Kasumi-1 (cell line): ENCODE data around the gene GAA.
"Not testable (repeated sequence)": the region's sequence is repeated elsewhere in the genome, so short reads cannot be mapped to it uniquely, and the experiment has no call there.

Source experiments
- DNase-seq, 2 experiments: peaks; one replicate each; lab custom pipeline; 2025; lab: John Stamatoyannopoulos, UW

The GAA gene

DNA sequence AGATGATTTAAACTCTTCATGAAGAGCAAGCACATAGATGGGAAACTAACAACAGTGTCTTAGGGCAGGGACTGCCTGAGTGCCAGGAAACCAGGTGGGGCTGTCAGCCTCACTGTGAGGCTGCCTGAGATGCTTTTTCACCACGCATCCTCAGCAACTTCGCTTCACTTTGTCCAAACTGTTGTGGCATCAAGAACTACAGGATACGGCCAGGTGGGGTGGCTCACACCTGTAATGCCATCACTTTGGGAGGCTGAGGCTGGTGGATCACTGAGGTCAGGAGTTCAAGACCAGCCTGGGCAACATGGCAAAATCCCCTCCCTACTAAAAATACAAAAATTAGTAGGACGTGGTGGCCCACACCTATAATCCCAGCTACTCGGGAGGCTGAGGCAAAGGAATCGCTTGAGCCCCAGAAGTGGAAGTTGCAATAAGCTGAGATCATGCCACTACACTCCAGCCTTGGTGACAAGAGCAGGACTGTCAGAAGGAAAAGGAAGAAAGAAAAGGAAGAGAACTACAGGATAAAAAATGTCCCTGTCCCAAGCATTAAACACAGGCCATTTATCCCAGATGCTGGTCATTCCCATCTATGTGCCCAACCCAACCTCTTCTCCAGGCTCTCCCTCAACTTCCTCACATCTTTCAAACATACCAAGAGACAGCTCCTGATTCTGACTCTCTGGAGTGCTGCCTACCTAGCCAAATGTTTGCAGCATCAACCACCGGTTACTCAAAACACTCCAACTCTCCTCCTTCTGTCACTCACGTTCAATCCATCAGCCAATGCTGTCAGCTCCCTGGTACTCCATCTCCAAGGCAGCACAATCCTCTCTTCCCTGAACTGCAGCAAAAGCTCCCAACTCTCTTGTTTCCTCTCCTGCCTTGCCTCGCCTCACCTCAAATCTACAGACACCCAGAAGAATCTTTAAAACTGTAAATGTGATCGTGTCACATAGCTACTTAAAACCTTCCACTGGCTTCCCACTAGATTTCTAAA, 44.0 kb downstream of the GAA start:
- DNase-seq, result peak; percentile 28 to 39

DNA sequence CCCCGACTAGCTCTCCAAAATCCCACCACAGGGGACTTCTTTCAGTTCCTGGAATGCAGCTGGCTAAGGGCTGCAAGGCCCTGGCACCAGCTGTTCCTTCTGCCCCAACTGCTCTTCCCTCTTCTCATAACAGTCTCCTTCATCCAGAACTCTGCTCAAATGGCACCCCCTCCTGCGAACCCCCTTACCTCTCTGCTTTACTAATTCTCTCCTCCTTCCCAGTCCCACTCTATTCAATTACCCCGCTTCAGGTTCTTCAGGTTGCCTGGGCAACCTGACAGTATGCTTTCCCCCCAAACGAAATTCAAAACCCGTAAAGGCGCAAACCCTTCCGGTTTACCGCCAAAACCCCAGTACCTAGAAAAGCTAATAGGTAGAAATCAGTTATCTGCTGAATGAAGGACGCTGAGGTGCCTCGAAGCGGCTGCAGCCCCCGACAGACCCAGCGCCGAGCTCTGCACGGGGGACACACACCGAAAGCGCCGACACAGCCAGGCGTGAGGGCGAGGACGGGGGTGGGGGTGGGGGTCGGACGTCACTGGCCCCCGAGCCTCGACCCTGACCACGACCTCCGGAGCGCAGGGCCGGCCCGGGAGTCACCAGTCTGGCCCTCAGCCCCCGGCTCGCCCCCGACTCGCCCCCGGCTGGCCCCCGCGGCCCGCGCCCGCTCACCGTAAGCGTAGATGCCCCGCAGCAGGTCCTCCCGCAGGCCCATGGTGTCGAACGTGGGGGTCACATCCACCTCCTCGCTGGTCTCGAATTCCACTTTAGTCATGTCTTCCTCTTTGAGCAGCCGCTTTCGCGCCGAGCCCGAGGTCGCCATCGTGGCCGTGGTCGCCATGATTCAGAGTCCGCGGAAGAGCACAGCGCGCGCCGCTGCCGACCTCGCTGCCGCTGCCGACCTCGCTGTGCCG, 45.0 kb downstream of the GAA start:
- DNase-seq, result peak; percentile 60 to 69

DNA sequence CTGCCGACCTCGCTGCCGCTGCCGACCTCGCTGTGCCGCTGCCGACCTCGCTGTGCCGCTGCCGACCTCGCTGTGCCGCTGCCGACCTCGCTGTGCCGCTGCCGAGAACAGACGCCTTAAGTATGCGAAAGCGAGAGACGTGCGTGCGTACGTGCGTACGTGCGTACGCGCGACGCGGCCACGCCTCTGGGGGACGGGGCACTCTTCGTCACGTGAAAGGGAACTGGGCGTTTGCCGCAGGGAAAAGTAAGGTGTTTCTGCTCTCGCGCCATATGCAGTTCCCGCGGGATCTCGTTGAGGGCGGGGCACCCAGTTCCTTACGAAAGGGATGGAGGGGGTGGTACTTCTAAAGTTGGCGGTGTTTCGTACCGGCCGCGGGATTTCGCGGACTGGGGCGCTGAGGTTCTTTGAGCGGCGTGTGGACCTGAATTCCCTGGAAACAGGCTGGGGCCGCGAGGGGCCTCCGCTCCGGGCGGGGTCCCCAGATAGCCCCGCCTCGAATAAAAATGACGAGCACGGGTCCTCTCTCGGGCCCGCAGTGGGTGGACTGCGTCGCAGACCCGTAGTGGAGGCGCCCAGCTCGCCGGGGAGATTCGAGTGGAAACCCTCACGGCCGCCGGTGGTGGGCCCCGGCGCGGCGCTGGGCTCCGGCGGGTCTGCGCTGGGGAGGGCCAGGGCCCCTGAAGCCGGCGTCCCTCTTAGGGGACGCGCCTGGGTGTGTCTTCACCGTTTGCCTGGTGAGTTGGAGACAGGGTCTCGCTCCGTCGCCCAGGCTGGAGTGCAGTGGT, 45.8 kb downstream of the GAA start, which contains the start of gene EIF4A3:
Gene EIF4A3, minus strand, starts transcription at position 94 of the 788 bp plus-strand sequence. CDS start 167 bp downstream, outside the sequence.
- DNase-seq, result peak; percentile 100

DNA sequence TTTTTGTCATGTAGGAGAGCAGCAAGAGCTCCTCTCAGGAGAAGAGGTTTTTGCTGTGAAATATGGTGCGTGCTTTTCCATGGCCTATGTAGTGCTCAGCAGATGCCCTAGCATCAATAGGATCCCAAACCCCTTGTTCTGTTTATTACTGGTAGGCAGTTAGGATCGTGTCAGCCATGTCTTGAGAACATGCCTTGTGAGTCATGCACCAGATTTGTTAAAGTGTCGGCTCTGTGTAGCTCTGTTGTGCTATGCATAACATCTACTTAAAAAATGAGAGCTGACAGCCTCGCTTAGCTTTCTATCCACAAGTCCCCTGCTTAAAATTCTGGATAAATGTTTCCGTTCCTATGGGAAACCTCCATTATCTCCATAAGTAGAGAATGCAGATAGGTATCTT, 50.0 kb downstream of the GAA start:
- no peak for DNase-seq

DNA sequence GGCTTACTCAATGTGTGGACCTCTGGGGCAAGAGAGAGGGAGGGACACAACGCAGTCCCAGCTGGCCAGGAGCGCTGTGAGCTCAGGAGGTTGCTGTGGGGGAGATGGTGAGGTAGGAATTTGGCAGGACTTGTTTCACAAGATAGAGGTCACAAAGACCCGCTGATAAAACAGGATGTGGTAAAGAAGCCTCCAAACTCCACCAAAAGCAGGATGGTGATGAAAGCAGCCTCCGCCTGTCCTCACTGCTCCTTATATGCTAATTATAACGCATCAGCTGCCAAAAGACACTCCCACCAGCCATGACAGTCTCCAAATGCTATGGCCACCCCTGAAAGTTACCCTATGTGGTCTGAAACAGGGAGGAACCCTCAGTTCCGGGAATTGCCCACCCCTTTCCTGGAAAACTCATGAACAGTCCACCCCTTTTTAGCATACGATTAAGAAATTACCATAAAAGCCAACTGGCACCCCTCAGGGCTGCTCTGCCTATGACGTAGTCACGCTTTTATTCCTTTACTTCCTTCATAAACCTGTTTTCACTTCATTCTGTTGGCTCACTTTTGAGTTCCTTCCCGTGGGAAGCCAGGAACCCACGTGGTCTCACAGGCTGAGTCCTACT, 50.8 kb downstream of the GAA start:
- DNase-seq, result peak; percentile 26 to 36

DNA sequence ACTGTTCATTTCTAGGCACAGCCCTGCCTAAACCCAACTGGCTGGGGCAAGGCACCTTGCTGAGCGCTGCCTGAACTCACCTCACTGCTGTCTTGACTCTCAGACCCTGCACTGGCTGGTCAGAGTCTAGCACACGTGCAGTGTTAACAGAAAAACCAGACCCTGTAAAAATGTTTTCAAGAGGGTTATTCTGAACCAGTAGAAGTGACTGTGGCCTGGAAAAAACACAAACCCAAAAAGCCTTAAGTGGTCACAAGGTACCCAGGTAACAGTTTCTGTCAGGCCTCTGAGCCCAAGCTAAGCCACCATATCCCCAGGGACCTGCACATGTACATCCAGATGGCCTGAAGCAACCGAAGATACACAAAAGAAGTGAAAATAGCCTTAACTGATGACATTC, 51.6 kb downstream of the GAA start:
- DNase-seq, result no peak

DNA sequence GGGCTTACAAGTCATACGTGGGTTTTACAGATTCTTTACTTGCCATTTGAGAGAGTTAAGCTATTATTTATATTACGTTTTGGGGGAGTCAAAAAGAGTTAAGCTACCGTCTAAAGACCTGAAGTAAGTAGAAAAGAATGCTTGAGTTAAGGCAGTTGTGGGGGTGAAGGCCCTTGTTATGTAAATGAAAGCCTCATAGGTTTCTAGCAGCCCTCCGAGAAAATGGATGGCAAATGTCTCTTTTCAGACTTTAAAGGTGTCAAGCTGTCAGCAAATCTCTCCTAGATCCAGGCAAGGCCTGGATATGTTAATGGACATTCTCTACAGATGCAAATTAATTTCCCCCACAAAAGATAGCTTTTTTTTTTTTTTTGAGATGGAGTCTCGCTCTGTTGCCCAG, 52.8 kb downstream of the GAA start:
- no peak for DNase-seq

DNA sequence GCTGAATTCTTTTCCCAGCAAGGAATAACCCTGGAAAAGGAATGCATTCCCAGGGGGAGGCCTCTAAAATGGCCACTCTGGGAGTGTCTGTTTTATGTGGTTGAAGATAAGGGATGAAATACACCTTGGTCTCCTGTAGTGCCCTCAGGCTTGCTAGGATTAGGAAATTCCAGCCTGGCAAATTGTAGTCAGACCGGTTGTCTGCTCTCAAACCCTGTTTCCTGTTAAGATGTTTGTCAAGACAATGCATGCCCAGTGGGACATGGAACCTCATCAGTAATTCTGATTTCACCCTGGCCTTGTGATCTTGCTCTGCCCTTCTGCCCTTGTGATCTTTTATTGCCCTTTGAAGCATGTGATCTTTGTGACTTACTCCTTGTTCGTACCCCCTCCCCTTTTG, 54.2 kb downstream of the GAA start:
- DNase-seq, result not testable (repeated sequence)

DNA sequence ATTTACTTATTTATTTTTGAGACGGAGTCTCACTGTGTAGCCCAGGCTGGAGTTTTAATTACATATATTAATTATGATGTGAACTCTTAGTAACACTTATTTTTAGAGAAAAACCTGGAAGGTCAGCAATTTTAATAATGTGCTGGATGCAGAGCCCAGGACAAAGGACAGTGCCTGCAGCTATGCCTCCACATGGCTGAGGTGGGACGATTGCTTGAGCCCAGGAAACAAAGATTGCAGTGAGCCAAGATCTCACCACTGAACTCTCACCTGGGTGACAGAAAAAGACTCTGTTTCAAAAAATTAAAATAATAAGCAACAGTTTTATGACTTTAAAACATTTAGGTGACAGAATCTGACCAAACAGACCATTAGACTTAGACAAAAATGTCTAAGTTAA, 57.5 kb downstream of the GAA start:
- no peak for DNase-seq

DNA sequence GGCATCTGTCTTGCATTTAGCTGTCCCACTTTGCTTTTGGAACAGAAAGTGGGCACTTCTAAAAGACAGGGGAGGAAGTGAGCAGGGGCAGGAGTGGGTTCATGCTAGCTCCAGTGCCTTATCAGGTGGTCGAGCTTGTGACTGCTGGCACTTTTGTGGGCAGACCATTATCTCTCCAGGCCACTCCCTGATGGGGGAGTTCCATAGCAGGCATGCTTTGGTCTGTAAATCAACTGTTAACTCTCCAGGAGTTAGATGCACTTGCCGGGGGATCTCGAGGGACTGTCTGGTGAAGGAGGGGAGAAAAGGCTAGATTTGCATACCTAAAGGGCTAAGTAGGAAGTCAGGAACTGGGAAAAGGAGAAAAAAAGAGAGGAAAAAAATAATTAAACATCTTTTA, 59.2 kb downstream of the GAA start:
- no peak for DNase-seq

DNA sequence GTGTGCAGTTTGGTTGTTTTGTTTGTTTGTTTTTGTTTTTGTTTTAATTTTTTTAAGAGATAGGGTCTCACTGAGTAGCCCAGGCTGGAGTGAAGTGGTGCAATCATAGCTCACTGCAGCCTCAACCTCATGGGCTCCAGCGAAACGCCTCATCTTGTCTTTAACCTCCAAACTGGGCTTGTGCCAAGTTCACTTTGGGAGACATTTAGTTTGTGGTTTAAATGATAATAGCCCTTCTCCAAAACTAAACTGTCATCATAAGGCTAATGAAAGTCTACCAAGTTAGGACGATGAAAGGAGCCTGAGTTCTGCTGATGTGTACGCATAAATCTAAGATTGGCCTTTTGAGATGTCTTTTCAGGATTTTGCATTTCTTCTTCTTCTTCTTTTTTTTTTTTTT, 62.0 kb downstream of the GAA start:
- DNase-seq, result no peak

DNA sequence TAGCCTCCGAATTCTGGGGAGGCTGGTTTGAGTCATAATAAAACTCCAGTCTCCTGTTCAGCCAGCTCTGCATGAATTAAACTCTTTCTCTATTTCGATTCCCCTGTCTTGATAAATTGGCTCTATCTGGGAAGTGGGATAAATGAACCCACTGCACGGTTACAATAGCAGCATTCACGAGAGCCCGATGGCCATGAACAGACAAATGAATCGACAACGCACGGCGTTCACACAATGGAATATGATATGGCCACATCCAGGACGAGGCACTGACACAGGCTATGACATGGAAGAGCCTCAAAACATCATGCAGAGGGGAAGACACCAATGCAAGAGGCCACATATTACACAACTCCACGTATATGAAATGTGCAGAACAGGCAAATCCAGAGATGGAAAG, 62.8 kb downstream of the GAA start:
- DNase-seq, result no peak

DNA sequence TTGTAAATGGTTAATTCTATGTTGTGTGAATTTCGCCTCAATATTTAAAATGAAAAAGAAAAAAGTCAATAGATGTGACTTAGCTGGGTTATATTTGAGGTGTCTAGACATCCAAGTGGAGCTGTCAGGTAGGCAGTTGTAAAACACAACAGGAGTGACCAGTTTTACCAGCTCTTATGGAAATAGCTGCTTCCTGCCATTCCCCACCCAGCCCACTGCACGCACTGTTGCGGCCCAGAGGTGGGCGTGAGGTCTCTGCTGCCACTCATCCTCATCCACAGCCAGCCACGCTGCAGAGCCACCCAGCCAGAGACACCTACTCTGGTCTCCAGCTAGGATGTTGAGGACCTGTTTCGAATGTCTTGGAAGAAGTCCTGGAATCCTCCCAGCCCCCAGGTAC, 65.1 kb downstream of the GAA start:
- no peak for DNase-seq

DNA sequence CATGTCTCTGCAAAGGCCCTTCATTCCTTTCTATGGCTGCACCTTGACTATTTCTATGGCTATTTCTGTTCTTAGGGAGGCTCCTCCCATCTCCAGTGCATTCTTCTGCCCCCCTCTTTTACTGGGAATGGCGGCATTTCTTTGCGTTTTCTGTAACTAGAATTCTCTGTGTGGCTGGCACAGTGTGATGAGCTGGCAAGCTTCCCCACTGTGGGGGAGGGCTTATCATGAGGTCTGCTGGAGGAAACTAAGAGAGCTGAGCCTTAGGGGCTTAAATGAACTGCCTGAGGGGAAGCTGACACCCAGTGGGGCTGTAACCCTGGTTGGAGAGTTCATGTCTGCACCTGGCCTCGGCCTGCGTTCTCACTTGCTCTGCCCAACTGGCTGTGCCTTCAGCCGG, 67.0 kb downstream of the GAA start:
- no peak for DNase-seq

DNA sequence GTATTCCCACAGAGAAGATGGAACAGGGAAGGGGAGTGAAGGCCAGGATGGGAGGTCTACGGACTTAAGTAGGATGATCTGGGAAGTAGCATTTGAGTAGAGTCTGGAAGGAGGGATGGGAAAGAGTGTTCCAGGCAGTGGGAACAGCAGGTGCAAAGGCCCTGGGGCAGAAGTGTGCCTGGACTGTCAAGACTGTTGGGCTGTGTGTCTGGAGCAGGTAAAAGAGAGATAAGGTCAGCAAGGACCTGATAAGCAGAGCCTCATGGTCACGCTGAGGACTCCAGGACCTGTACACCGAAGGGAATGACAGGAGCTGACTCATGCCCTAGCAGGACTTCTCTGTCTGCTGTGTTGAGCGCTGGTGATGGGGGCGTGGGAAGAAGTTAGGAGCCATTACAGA, 67.7 kb downstream of the GAA start:
- no peak for DNase-seq
